ENCODE measurements around the gene SHROOM2.

Gene SHROOM2

DNA sequence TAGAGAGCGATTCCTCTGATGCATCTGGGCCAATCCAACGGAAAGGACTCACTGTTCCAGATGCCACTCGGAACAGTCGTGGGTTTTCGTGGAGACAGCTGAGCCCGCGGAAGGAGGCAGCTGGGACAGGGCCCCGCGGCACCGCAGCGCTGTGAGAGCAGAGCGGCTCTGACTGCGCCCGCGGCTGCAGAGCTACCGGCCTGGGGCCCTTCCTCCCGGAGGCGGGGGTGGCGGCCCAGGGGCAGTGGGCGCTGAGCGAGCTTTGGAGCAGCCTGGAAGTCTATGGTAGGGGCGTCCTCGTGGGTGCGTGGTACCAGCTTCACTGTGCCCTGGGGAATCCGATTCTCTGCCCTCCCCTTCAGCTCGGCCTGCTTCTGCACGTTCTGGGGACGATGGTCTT lies 205.8 kb downstream of the SHROOM2 start:
- TF ChIP-seq SPI1 (IDR thresholded peaks at IDR 0.05; ENCODE audit: low read depth, low read length) (no peak), POLR2AphosphoS5 (IDR thresholded peaks at IDR 0.05; ENCODE audit: low read depth, low read length) (no peak), PAX5 (IDR thresholded peaks at IDR 0.05; ENCODE audit: insufficient read depth, low read length, severe bottlenecking) (no peak), POLR2A (IDR thresholded peaks at IDR 0.05; ENCODE audit: low read depth, low read length) (no peak), TAF1 (IDR thresholded peaks at IDR 0.05; ENCODE audit: low read depth, low read length) (no peak), POU2F2 (IDR thresholded peaks at IDR 0.05; ENCODE audit: low read depth, low read length) (no peak)
- FAIRE-seq, result no peak
- no peak for DNase-seq (ENCODE audit: insufficient read length, low spot score)

GRCh38 chrX:9992724-9993123 lies 206.5 kb downstream of the SHROOM2 start:
- no peak for DNase-seq (ENCODE audit: insufficient read length, low spot score)
- FAIRE-seq, result no peak

GRCh38 chrX:9995855-9996339 lies 209.7 kb downstream of the SHROOM2 start:
- DNase-seq (ENCODE audit: insufficient read length, low spot score) (no peak), FAIRE-seq (peak; percentile 74)
- TF ChIP-seq POLR2A (IDR thresholded peaks at IDR 0.05; ENCODE audit: low read depth, low read length) (no peak), POU2F2 (IDR thresholded peaks at IDR 0.05; ENCODE audit: low read depth, low read length) (no peak), PAX5 (IDR thresholded peaks at IDR 0.05; ENCODE audit: insufficient read depth, low read length, severe bottlenecking) (no peak), TAF1 (IDR thresholded peaks at IDR 0.05; ENCODE audit: low read depth, low read length) (no peak), POLR2AphosphoS5 (IDR thresholded peaks at IDR 0.05; ENCODE audit: low read depth, low read length) (no peak), SPI1 (IDR thresholded peaks at IDR 0.05; ENCODE audit: low read depth, low read length) (no peak)

More at GRCh38 chrX:9992724-9993123, 206.5 kb downstream of the SHROOM2 start:
- TF ChIP-seq POLR2AphosphoS5 (IDR thresholded peaks at IDR 0.05; ENCODE audit: low read depth, low read length), result no peak

DNA sequence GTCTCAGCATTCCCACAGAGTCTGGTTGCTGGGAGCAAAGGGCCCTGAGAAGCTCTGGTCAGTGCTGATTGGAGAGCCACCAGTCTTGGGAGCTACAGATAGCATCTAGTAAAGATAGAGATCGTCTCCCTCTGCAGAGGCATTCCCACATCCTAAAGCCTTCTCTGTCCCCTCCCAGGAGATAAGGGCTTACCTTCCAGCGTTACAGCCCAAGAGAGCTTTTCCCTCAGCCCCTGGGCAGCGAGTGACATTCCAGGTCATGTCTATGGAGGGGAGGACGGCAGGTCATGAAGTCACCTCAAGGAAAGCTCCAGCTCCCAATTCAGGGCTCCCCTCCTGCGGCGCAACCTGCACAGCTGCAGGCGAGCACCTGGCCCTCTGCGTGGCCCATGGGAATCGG lies 210.8 kb downstream of the SHROOM2 start:
- FAIRE-seq (no peak), DNase-seq (ENCODE audit: insufficient read length, low spot score) (no peak)
- TF ChIP-seq PAX5 (IDR thresholded peaks at IDR 0.05; ENCODE audit: insufficient read depth, low read length, severe bottlenecking) (no peak), SPI1 (IDR thresholded peaks at IDR 0.05; ENCODE audit: low read depth, low read length) (no peak), POLR2A (IDR thresholded peaks at IDR 0.05; ENCODE audit: low read depth, low read length) (no peak), TAF1 (IDR thresholded peaks at IDR 0.05; ENCODE audit: low read depth, low read length) (no peak), POLR2AphosphoS5 (IDR thresholded peaks at IDR 0.05; ENCODE audit: low read depth, low read length) (no peak), POU2F2 (IDR thresholded peaks at IDR 0.05; ENCODE audit: low read depth, low read length) (no peak)

DNA sequence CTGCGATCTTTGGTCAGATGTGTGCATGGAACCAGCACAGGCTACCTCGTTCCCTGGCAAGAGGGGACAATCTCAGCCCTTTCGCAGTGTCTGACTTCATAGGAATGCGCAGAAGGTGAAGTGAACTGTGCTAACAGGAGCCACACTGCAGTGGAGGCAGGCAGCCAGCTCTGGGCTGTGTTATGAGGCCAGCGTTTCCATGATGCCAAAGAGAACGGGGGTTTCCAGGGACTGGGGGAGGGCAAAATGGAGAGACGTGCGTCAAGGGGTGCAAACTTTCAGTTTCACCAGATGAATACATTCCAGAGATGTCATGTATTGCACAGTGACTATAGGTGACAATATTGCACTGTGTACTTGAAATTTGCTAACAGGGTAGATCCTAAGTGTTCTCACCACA lies 211.3 kb downstream of the SHROOM2 start:
- DNase-seq (ENCODE audit: insufficient read length, low spot score) (no peak), FAIRE-seq (peak; percentile 82)
- TF ChIP-seq POLR2AphosphoS5 (IDR thresholded peaks at IDR 0.05; ENCODE audit: low read depth, low read length) (no peak), PAX5 (IDR thresholded peaks at IDR 0.05; ENCODE audit: insufficient read depth, low read length, severe bottlenecking) (no peak), POU2F2 (IDR thresholded peaks at IDR 0.05; ENCODE audit: low read depth, low read length) (no peak), POLR2A (IDR thresholded peaks at IDR 0.05; ENCODE audit: low read depth, low read length) (0 out of 2 replicates have a peak, but pooled peaks have one; percentile 29), TAF1 (IDR thresholded peaks at IDR 0.05; ENCODE audit: low read depth, low read length) (no peak)
